ENCODE data around the gene CYGB.
"Not testable (repeated sequence)": the region's sequence is repeated elsewhere in the genome, so short reads cannot be mapped to it uniquely, and the experiment has no call there.

Gene CYGB

GRCh38 chr17:76529224-76530094, 8.1 kb downstream of the CYGB start:
- peak; percentile 91 for DNase-seq (ENCODE audit: extremely low read depth, low read depth)
- TF ChIP-seq CTCF (IDR thresholded peaks at IDR 0.05; ENCODE audit: low read depth, low read length) = peak; percentile 1; the same call in 1 of the 2 replicates

GRCh38 chr17:76528528-76529223, 8.8 kb downstream of the CYGB start:
- no peak for DNase-seq (ENCODE audit: extremely low read depth, low read depth)
- peak; percentile 12; the same call in 1 of the 2 replicates for TF ChIP-seq CTCF (IDR thresholded peaks at IDR 0.05; ENCODE audit: low read depth, low read length)

- TF ChIP-seq CTCF (IDR thresholded peaks at IDR 0.05; ENCODE audit: low read depth, low read length) = no peak
Measured at GRCh38 chr17:76528156-76528527, 9.4 kb downstream of the CYGB start.

GRCh38 chr17:76527430-76528111, 9.9 kb downstream of the CYGB start:
- no peak for DNase-seq (ENCODE audit: extremely low read depth, low read depth)
- no peak for TF ChIP-seq CTCF (IDR thresholded peaks at IDR 0.05; ENCODE audit: low read depth, low read length)

More at GRCh38 chr17:76528156-76528527, 9.4 kb downstream of the CYGB start:
- DNase-seq (ENCODE audit: extremely low read depth, low read depth) = no peak

- DNase-seq (ENCODE audit: extremely low read depth, low read depth) = not testable (repeated sequence)
Measured at GRCh38 chr17:76527016-76527415, 10.5 kb downstream of the CYGB start.

GRCh38 chr17:76525513-76525833, 12.0 kb downstream of the CYGB start:
- DNase-seq (ENCODE audit: extremely low read depth, low read depth) = not testable (repeated sequence)

- DNase-seq (ENCODE audit: extremely low read depth, low read depth) = no peak
- no peak for TF ChIP-seq CTCF (IDR thresholded peaks at IDR 0.05; ENCODE audit: low read depth, low read length)
Measured at GRCh38 chr17:76524598-76525512, 12.7 kb downstream of the CYGB start.

All from AG09319 (cell line).